Testis (tissue), 3 donors: ENCODE results near the gene VMAC. TPM values are rescaled to one million over a fixed set of nuclear protein-coding genes. Genes with fewer than 3 reads are reported as not detected.

ENCODE experiments used
- DNase-seq: peaks from one replicate; pipeline ENCODE4 v3.0.0-alpha.2; 2019
- H3K27ac ChIP-seq, 2 donors: fragments of 200-600 bp; sonication (generic); one replicate each; pipeline ENCODE4 v1.5.1; 2019
- H3K27me3 ChIP-seq: fragments of 200-600 bp; sonication (generic); one replicate; pipeline ENCODE4 v1.5.1; 2019
- H3K36me3 ChIP-seq: fragments of 200-600 bp; sonication (generic); one replicate; pipeline ENCODE4 v1.5.1; 2017; ENCODE audit warnings: low read depth; ENCODE audit errors: missing control alignments
- H3K4me1 ChIP-seq: fragments of 200-600 bp; sonication (generic); one replicate; pipeline ENCODE4 v1.5.1; 2019
- H3K4me3 ChIP-seq, 2 donors: fragments of 200-600 bp; sonication (generic); one replicate each; pipeline ENCODE4 v1.5.1; 2017 to 2019
- H3K9me3 ChIP-seq: fragments of 200-600 bp; sonication (generic); one replicate; pipeline ENCODE4 v1.5.1; 2017
- POLR2A ChIP-seq: fragments of 450-650 bp; IDR thresholded peaks from one replicate; pipeline ENCODE4 v1.6.1; 2017; ENCODE audit warnings: antibody characterized with exemption, mild to moderate bottlenecking, moderate library complexity
- WGBS, 2 donors: methylation state at CpG; one replicate each; pipeline ENCODE4 v1.1.5; 2018; 5-methylcytosine and 5-hydroxymethylcytosine counted together
- intact Hi-C: fragments of 100-400 bp; cut with DNase I; formaldehyde crosslinking; loops from one replicate; pipeline ENCODE4 v1.15.1; 2023; ENCODE audit warnings: low total_unique reads
- polyA plus RNA-seq: library from polyadenylated mRNA; stranded (reverse); fragments of 350-450 nt; fragmentation: Illumina TruSeq; extraction: RNeasy Lipid Tissue Mini Kit (QIAGEN cat#74804); gene quantifications from one replicate; pipeline ENCODE4 v1.2.3, GENCODE V29; 2014; ENCODE audit warnings: low read depth, low replicate concordance; ENCODE audit not compliant: insufficient read depth
- total RNA-seq, 2 donors: library from RNA; depleted of rRNA; stranded (reverse); fragments of >200 nt; gene quantifications; one replicate each; pipeline ENCODE4 v1.2.3, GENCODE V29; 2016
- TF ChIP-seq, protein P1 (sequence below), 3 experiments: fragments of 450-650 bp in 2 of 3; fragments of 200-600 bp in 1 of 3; sonication (generic) in 1 of 3; IDR thresholded peaks; one replicate each; pipeline ENCODE4 v1.5.1; 2016 to 2019; ENCODE audit warnings: antibody characterized with exemption in 3 of 3, mild to moderate bottlenecking in 2 of 3, moderate library complexity in 1 of 3

The VMAC gene
- total and polyA plus RNA-seq, 3 donors from 2014 or later, result 3.4 to 7.7 (median 7.4) TPM

DNA sequence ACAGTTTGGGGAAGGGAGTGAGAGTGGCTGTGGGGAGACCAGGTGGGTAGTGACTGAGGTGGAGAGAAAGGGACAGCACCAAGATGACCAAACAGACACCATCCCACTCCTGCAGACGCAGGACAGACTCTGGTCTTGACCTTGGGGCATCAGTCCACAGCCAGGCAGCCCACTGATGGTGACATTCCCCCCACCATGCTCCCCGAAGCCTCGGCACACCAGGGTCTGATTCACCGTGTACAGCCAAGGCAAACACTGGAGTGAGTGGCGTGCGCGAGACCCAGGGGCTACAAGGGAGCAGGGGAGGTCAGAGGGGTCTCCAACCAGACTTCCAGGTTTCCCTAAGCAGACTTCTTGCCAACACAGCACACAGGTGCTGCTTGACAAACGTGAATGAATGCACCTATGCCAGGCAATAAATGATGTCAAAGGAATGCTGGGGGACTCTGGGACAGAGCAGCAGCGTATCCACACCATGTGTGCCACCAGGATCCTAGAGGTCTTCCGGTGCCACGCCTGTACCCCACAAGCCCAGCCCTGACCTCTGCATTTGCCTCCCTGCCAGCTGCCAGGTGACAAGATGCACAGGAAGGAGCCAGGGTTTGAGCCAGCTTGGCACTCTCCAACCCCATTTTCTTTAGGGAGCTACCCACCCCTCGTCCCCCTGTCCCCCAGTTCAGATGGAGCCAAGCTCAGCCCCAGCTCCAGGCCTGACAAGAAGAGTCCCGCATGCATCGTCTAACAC is 54.8 kb downstream of the VMAC start:
- DNase-seq, result no peak
- H3K27me3 ChIP-seq, result no peaks in the 10 kb centered on the region
- intact Hi-C loops, result no loop called here
- no peak for TF ChIP-seq POLR2A
- TF ChIP-seq, protein P1, sequence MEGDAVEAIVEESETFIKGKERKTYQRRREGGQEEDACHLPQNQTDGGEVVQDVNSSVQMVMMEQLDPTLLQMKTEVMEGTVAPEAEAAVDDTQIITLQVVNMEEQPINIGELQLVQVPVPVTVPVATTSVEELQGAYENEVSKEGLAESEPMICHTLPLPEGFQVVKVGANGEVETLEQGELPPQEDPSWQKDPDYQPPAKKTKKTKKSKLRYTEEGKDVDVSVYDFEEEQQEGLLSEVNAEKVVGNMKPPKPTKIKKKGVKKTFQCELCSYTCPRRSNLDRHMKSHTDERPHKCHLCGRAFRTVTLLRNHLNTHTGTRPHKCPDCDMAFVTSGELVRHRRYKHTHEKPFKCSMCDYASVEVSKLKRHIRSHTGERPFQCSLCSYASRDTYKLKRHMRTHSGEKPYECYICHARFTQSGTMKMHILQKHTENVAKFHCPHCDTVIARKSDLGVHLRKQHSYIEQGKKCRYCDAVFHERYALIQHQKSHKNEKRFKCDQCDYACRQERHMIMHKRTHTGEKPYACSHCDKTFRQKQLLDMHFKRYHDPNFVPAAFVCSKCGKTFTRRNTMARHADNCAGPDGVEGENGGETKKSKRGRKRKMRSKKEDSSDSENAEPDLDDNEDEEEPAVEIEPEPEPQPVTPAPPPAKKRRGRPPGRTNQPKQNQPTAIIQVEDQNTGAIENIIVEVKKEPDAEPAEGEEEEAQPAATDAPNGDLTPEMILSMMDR (IDR thresholded peaks at IDR 0.05), result no peak
- no peak overlapping the region for H3K4me3 ChIP-seq
- no peaks in the 10 kb centered on the region for H3K36me3 ChIP-seq
- no peak overlapping the region for H3K27ac ChIP-seq
- 71 to 82% methylated on average over 11 to 14 of the region's 14 CpGs for WGBS, 2 donors
- H3K4me1 ChIP-seq, result peaks cover 19% of the 10 kb centered on the region
- no peaks in the 10 kb centered on the region for H3K9me3 ChIP-seq

Other genes starting within 250 kb of the VMAC start
- gene MICOS13, start 224.4 kb upstream of the VMAC start, total RNA-seq, result 100 to 1,000 TPM in 1 of 2 donors, 10 to 100 TPM in 1; 98.0 to 198 TPM
- 152 TPM for gene MICOS13, start 224.4 kb upstream of the VMAC start, polyA plus RNA-seq
- gene HSD11B1L, start 223.8 kb upstream of the VMAC start, total RNA-seq, result 10 to 100 TPM; 18.8 to 21.0 TPM
- 8.1 TPM for gene HSD11B1L, start 223.8 kb upstream of the VMAC start, polyA plus RNA-seq
- gene RPL36, start 214.6 kb upstream of the VMAC start, total RNA-seq, result 100 to 1,000 TPM; 331 to 531 TPM
- 497 TPM for gene RPL36, start 214.6 kb upstream of the VMAC start, polyA plus RNA-seq
- 100 to 1,000 TPM; 100 to 133 TPM for gene LONP1, start 184.7 kb upstream of the VMAC start, total RNA-seq
- gene LONP1, start 184.7 kb upstream of the VMAC start, polyA plus RNA-seq, result 48.1 TPM
- gene CATSPERD, start 184.2 kb upstream of the VMAC start, total RNA-seq, result 1 to 10 TPM; 6.1 to 9.3 TPM
- gene CATSPERD, start 184.2 kb upstream of the VMAC start, polyA plus RNA-seq, result 31.3 TPM
- gene PRR22, start 120.1 kb upstream of the VMAC start, total RNA-seq, result 10 to 100 TPM; 24.0 to 35.0 TPM
- 54.9 TPM for gene PRR22, start 120.1 kb upstream of the VMAC start, polyA plus RNA-seq
- gene DUS3L, start 113.7 kb upstream of the VMAC start, total RNA-seq, result 100 to 1,000 TPM in 1 of 2 donors, 10 to 100 TPM in 1; 92.2 to 114 TPM
- 75.6 TPM for gene DUS3L, start 113.7 kb upstream of the VMAC start, polyA plus RNA-seq
- 10 to 100 TPM in 1 of 2 donors, 1 to 10 TPM in 1; 6.5 to 13.5 TPM for gene NRTN, start 99.8 kb upstream of the VMAC start, total RNA-seq
- gene NRTN, start 99.8 kb upstream of the VMAC start, polyA plus RNA-seq, result 1.7 TPM
- under 1 TPM; 0.19 to 0.39 TPM for gene FUT6, start 65.2 kb upstream of the VMAC start, total RNA-seq
- 0.84 TPM for gene FUT6, start 65.2 kb upstream of the VMAC start, polyA plus RNA-seq
- 1 to 10 TPM; 1.1 to 4.4 TPM for gene FUT3, start 53.4 kb upstream of the VMAC start, total RNA-seq
- 3.5 TPM for gene FUT3, start 53.4 kb upstream of the VMAC start, polyA plus RNA-seq
- 1 to 10 TPM in 1 of 2 donors, under 1 TPM in 1; 0.87 to 1.1 TPM for gene FUT5, start 34.3 kb upstream of the VMAC start, total RNA-seq
- 0.20 TPM for gene FUT5, start 34.3 kb upstream of the VMAC start, polyA plus RNA-seq
- 100 to 1,000 TPM; 167 to 194 TPM for gene NDUFA11, start 1.1 kb upstream of the VMAC start, total RNA-seq
- gene NDUFA11, start 1.1 kb upstream of the VMAC start, polyA plus RNA-seq, result 170 TPM
- gene CAPS, start 9.4 kb downstream of the VMAC start, total RNA-seq, result 10 to 100 TPM in 1 of 2 donors, 1 to 10 TPM in 1; 9.4 to 13.9 TPM
- gene CAPS, start 9.4 kb downstream of the VMAC start, polyA plus RNA-seq, result 20.9 TPM
- 100 to 1,000 TPM; 145 to 148 TPM for gene RANBP3, start 73.3 kb downstream of the VMAC start, total RNA-seq
- 142 TPM for gene RANBP3, start 73.3 kb downstream of the VMAC start, polyA plus RNA-seq
- gene RFX2, start 205.6 kb downstream of the VMAC start, total RNA-seq, result 100 to 1,000 TPM in 1 of 2 donors, 10 to 100 TPM in 1; 92.9 to 127 TPM
- gene RFX2, start 205.6 kb downstream of the VMAC start, polyA plus RNA-seq, result 197 TPM
- gene ACSBG2, start 230.8 kb downstream of the VMAC start, total RNA-seq, result 100 to 1,000 TPM in 1 of 2 donors, 10 to 100 TPM in 1; 83.4 to 316 TPM
- 411 TPM for gene ACSBG2, start 230.8 kb downstream of the VMAC start, polyA plus RNA-seq